PC-3 (cell line): ENCODE results near the gene C9orf50. TPM values are rescaled to one million over a fixed set of nuclear protein-coding genes. Genes with fewer than 3 reads are reported as not detected.

Experiments
- ATAC-seq: fragments of 200-7000 bp; cut with Tn5 transposase; 2 replicates; pipeline ENCODE4 v1.9.1; 2020; ENCODE audit warnings: mild to moderate bottlenecking, moderate library complexity
- BruUV-seq: library from RNA; stranded (reverse); fragments of 400-500 nt; replicated peaks from 2 replicates; lab custom pipeline; 2021; lab: Mats Ljungman, UMichigan
- CTCF ChIA-PET: fragments of 300-600 bp; sonication (Branson Sonifier 250); formaldehyde crosslinking; loops from one replicate; lab custom pipeline; 2022; ENCODE audit warnings: antibody characterized with exemption; lab: Charles Lee
- POLR2A ChIA-PET: fragments of 300-600 bp; sonication (Branson Sonifier 250); formaldehyde crosslinking; loops from one replicate; lab custom pipeline; 2022; ENCODE audit warnings: antibody characterized with exemption; ENCODE audit not compliant: unreplicated experiment; lab: Charles Lee
- DNase-seq: peaks from one replicate; pipeline ENCODE4 v3.0.0-alpha.2; 2015
- H2AFZ ChIP-seq: fragments of 300-600 bp; sonication (generic); 2 replicates; pipeline ENCODE4 v1.6.0; 2016; ENCODE audit warnings: antibody characterized with exemption, low read length
- H3F3A ChIP-seq: fragments of 300-600 bp; sonication (generic); one replicate; pipeline ENCODE4 v1.6.0; 2017; ENCODE audit warnings: antibody characterized with exemption, low read length, control low read depth, mild to moderate bottlenecking; ENCODE audit not compliant: unreplicated experiment
- H3K27ac ChIP-seq: fragments of 300-600 bp; sonication (generic); 2 replicates; pipeline ENCODE4 v1.5.1; 2016; ENCODE audit warnings: mild to moderate bottlenecking, low read length
- H3K27me3 ChIP-seq: fragments of 300-600 bp; sonication (generic); 2 replicates; pipeline ENCODE4 v1.6.1; 2016; ENCODE audit warnings: low read length, mixed read lengths
- H3K36me3 ChIP-seq: fragments of 300-600 bp; sonication (generic); 2 replicates; pipeline ENCODE4 v1.6.1; 2016; ENCODE audit warnings: low read depth, mixed run types, low read length, mixed read lengths
- H3K4me1 ChIP-seq: fragments of 300-600 bp; sonication (generic); 2 replicates; pipeline ENCODE4 v1.5.1; 2016; ENCODE audit warnings: low read length; ENCODE audit not compliant: insufficient read depth
- H3K4me2 ChIP-seq: fragments of 300-600 bp; sonication (generic); 2 replicates; pipeline ENCODE4 v1.6.0; 2016; ENCODE audit warnings: low read length
- H3K4me3 ChIP-seq: fragments of 300-600 bp; sonication (generic); 2 replicates; pipeline ENCODE4 v1.5.1; 2016; ENCODE audit warnings: mild to moderate bottlenecking, low read length, mixed read lengths
- H3K79me2 ChIP-seq: fragments of 300-600 bp; sonication (generic); 2 replicates; pipeline ENCODE4 v1.6.1; 2017; ENCODE audit warnings: low read length, mixed read lengths
- H3K9ac ChIP-seq: fragments of 300-600 bp; sonication (generic); 2 replicates; pipeline ENCODE4 v1.6.0; 2016; ENCODE audit warnings: mild to moderate bottlenecking, low read length
- H3K9me2 ChIP-seq: fragments of 300-600 bp; sonication (generic); replicated peaks from 2 replicates; pipeline ENCODE4 v1.6.1; 2016; ENCODE audit warnings: mixed run types, low read length, mixed read lengths
- H3K9me3 ChIP-seq: fragments of 300-600 bp; sonication (generic); 2 replicates; pipeline ENCODE4 v1.6.1; 2016; ENCODE audit warnings: low read length, mixed read lengths
- H4K20me1 ChIP-seq: fragments of 300-600 bp; sonication (generic); 2 replicates; pipeline ENCODE4 v1.6.1; 2016; ENCODE audit warnings: low read length, mixed read lengths
- EZH2 ChIP-seq: fragments of 300-600 bp; sonication (generic); IDR thresholded peaks from one replicate; pipeline ENCODE4 v1.6.1; 2017; ENCODE audit warnings: antibody characterized with exemption, mild to moderate bottlenecking, low read length; ENCODE audit not compliant: unreplicated experiment
- EZH2phosphoT487 ChIP-seq: fragments of 300-600 bp; sonication (generic); IDR thresholded peaks from 2 replicates; pipeline ENCODE4 v1.6.1; 2018; ENCODE audit warnings: mild to moderate bottlenecking, antibody characterized with exemption, low read length, borderline replicate concordance
- intact Hi-C: fragments of 100-400 bp; cut with micrococcal nuclease; formaldehyde crosslinking; loops from 2 replicates; pipeline ENCODE4 v1.9.0; 2023
- total RNA-seq: library from RNA; depleted of rRNA; stranded (reverse); fragments of >200 nt; gene quantifications from 2 replicates; pipeline ENCODE4 v1.2.3, GENCODE V29; 2014
- TF ChIP-seq, protein P1 (sequence below): fragments of 300-600 bp; sonication (generic); conservative IDR thresholded peaks from 2 replicates; pipeline ENCODE4 v1.5.1; 2017; ENCODE audit warnings: antibody characterized with exemption, low read depth, mild to moderate bottlenecking, low read length

The C9orf50 gene
- total RNA-seq, 1 experiment from 2014 or later: not detected

DNA sequence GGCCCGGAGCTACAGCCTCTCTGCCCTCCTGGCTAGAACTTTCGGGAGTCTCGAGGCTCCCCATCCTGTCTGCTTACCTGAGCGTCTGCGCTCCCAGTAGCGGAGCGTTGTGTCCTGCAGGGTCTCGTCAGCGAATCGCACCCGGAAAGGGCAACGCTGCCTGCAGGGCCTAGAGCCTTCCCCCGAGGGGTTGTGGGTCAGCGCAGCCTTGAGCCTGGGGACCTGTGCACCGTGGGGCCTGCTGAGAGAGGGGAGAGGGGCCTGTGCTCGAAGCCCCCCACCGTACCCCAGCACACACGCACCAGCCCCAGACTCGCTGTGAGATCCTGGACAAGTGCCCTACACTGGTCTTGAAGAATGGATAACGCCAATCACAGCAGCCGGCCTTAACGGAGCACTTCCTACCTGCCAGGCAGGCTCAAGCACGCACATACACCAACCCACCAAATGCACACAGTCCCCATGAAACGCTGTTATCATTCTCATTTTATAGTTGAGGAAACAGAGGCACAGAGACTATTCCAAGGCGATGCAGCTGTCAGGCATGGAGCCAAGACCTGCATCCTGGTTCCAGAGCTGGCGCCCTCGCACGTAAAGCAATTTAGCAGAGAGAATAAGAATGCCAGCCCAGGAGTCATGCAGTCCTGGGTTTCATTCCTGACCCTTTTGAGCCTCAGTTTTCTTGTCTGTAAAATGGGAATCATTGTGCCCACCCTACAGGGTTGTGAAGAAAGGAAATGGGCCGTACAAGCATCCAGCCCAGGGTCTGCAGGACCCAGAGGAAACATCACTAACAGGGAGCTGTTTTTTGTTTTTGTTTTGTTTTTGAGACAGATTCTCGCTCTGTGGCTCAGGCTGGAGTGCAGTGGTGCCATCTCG, 5.3 kb downstream of the C9orf50 start:
- BruUV-seq: no TSS peak
- no peak overlapping the region for H3K4me3 ChIP-seq
- H3K9ac ChIP-seq: no peak overlapping the region
- H4K20me1 ChIP-seq: no peaks in the 10 kb centered on the region
- no peak overlapping the region for H3K4me2 ChIP-seq
- H3K9me2 ChIP-seq: no peaks in the 10 kb centered on the region
- H3K79me2 ChIP-seq: no peaks in the 10 kb centered on the region
- no peak overlapping the region for H2AFZ ChIP-seq
- H3K27ac ChIP-seq: no peak overlapping the region
- POLR2A ChIA-PET: no interaction called here
- no peaks in the 10 kb centered on the region for H3F3A ChIP-seq
- no peaks in the 10 kb centered on the region for H3K9me3 ChIP-seq
- H3K36me3 ChIP-seq: no peaks in the 10 kb centered on the region
- TF ChIP-seq EZH2: no peak
- TF ChIP-seq EZH2phosphoT487: no peak
- H3K27me3 ChIP-seq: no peaks in the 10 kb centered on the region
- no peak for DNase-seq
- ATAC-seq: no peak
- intact Hi-C loops: no loop called here
- peaks cover 4% of the 10 kb centered on the region; the same call in 1 of the 2 replicates for H3K4me1 ChIP-seq
- CTCF ChIA-PET: interaction anchor here (0.7 kb wide), 1 partner anchor 182 kb away, joined by 5 read pairs; no protein-coding TSS in a partner anchor

DNA sequence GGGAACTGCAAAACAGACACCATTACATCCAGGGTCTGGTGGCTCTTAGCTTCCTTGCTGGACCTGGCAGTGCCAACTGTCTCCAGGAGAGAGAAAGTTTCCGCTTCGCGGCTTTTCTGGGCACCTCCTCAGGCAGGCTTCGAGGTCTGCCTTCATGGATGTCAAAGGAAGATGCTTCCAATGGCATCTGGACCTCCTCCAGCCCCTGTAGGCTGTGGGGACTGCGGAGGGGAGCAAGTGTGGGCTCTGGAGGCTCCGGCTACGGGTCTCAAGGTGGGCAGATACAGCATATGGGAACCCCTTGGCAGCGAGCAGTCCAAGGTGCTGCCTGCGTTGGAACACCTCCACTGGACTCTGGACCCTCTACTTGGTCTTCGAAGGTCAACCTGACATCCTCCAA, 6.0 kb downstream of the C9orf50 start:
- Histone ChIP-seq H3K9me2 (no peaks in the 10 kb centered on the region), H3K36me3 (no peaks in the 10 kb centered on the region), H2AFZ (no peak overlapping the region), H3K27ac (no peak overlapping the region), H3F3A (no peaks in the 10 kb centered on the region), H3K79me2 (no peaks in the 10 kb centered on the region), H4K20me1 (no peaks in the 10 kb centered on the region), H3K4me2 (no peak overlapping the region), H3K9ac (no peak overlapping the region), H3K9me3 (no peaks in the 10 kb centered on the region), H3K27me3 (no peaks in the 10 kb centered on the region), H3K4me1 (peaks cover 4% of the 10 kb centered on the region; the same call in 1 of the 2 replicates), H3K4me3 (no peak overlapping the region)
- ChIA-PET CTCF (interaction anchor here (0.7 kb wide), 1 partner anchor 181 kb away, joined by 5 read pairs; no protein-coding TSS in a partner anchor), POLR2A (no interaction called here)
- no TSS peak for BruUV-seq
- no peak for DNase-seq
- TF ChIP-seq EZH2 (no peak), EZH2phosphoT487 (no peak)
- TF ChIP-seq, protein P1, sequence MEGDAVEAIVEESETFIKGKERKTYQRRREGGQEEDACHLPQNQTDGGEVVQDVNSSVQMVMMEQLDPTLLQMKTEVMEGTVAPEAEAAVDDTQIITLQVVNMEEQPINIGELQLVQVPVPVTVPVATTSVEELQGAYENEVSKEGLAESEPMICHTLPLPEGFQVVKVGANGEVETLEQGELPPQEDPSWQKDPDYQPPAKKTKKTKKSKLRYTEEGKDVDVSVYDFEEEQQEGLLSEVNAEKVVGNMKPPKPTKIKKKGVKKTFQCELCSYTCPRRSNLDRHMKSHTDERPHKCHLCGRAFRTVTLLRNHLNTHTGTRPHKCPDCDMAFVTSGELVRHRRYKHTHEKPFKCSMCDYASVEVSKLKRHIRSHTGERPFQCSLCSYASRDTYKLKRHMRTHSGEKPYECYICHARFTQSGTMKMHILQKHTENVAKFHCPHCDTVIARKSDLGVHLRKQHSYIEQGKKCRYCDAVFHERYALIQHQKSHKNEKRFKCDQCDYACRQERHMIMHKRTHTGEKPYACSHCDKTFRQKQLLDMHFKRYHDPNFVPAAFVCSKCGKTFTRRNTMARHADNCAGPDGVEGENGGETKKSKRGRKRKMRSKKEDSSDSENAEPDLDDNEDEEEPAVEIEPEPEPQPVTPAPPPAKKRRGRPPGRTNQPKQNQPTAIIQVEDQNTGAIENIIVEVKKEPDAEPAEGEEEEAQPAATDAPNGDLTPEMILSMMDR: no peak
- ATAC-seq: no peak
- intact Hi-C loops: loop anchor here (5.0 kb wide), 4 partner anchors 118 to 478 kb away; partner anchors contain the start of gene IER5L

DNA sequence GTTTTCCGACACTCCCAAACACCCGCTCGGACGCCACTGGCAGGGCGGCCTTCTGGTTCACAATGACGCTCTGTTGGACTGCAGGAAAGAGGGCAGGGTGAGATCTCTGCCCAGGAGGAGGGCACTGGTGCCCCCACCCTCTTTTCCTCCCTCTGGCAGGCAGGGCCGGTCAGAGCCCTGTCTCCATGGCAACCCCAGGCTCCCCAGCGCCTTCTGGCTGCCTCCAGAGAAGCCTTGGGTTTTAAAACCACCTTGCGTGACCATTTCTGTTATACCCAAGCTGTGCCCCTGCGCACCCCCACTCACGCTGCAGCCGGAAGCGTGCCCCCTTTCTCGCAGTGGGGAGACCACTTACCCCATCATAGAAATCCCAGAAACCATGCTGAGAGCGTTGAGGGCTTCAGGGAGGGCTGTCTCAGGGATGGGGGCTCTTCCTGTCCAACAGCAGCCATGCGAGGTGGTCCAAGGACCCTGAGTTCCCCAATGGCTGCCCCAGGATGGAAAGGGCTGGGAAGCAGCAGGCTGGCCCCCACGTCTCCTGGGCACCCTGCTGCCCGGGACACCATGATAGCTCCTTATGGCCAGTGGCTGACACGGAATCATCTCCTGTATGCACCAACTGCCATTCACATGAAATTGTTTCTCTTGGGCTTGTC, 7.3 kb downstream of the C9orf50 start:
- H3K27ac ChIP-seq: no peak overlapping the region
- CTCF ChIA-PET: interaction anchor here (1.0 kb wide), 1 partner anchor 11 kb away, joined by 3 read pairs; no protein-coding TSS in a partner anchor
- no peaks in the 10 kb centered on the region for H3K36me3 ChIP-seq
- no peak overlapping the region for H3K4me2 ChIP-seq
- H2AFZ ChIP-seq: no peak overlapping the region
- H3K4me1 ChIP-seq: peaks cover 8% of the 10 kb centered on the region; the same call in 1 of the 2 replicates
- TF ChIP-seq EZH2 (no peak), EZH2phosphoT487 (no peak)
- TF ChIP-seq, protein P1: no peak
- H3K9me2 ChIP-seq: no peaks in the 10 kb centered on the region
- no peaks in the 10 kb centered on the region for H4K20me1 ChIP-seq
- no peak for ATAC-seq
- no peak for DNase-seq
- POLR2A ChIA-PET: no interaction called here
- no peaks in the 10 kb centered on the region for H3K9me3 ChIP-seq
- no peak overlapping the region for H3K4me3 ChIP-seq
- no peaks in the 10 kb centered on the region for H3F3A ChIP-seq
- intact Hi-C loops: loop anchor here (5.0 kb wide), 4 partner anchors 116 to 476 kb away; partner anchors contain the start of gene IER5L
- H3K9ac ChIP-seq: no peak overlapping the region
- BruUV-seq: no TSS peak
- no peaks in the 10 kb centered on the region for H3K79me2 ChIP-seq
- no peaks in the 10 kb centered on the region for H3K27me3 ChIP-seq
